Endothelial cell (in vitro differentiated cells): Measurements from ENCODE around the gene MORN3. TPM values are rescaled to one million over a fixed set of nuclear protein-coding genes. Genes with fewer than 3 reads are reported as not detected.

Experiments used
- total RNA-seq: library from RNA; stranded (reverse); fragmentation: NEBNext Ultra II Directional; extraction: Animal tissue kit (Norgen Biotek cat#: 25700); gene quantifications from one replicate; pipeline ENCODE4 v1.2.1, GENCODE V29; 2021; ENCODE audit not compliant: unreplicated experiment

MORN3 gene
- total RNA-seq, 1 donor from 2014 or later = 1.2 TPM

Other genes starting within 250 kb of the MORN3 start
- gene KDM2B, start 88.6 kb downstream of the MORN3 start, total RNA-seq = 36.7 TPM
- 35.3 TPM for gene ORAI1, start 43.1 kb downstream of the MORN3 start, total RNA-seq
- gene TMEM120B, start 43.1 kb upstream of the MORN3 start, total RNA-seq = 10.3 TPM
- 25.7 TPM for gene RHOF, start 124.0 kb upstream of the MORN3 start, total RNA-seq
- gene SETD1B, start 134.4 kb upstream of the MORN3 start, total RNA-seq = 25.3 TPM
- gene HPD, start 189.2 kb upstream of the MORN3 start, total RNA-seq = not detected
- 34.0 TPM for gene PSMD9, start 219.1 kb upstream of the MORN3 start, total RNA-seq
- gene CFAP251, start 248.9 kb upstream of the MORN3 start, total RNA-seq = 0.80 TPM